Hepatocyte (in vitro differentiated cells): ENCODE results near the gene UNKL.

ENCODE experiments used
- CTCF ChIP-seq: fragments of 200-600 bp; sonication (generic); IDR thresholded peaks from 2 replicates; pipeline ENCODE4 v1.5.1; 2016; ENCODE audit warnings: antibody characterized with exemption, mild to moderate bottlenecking; ENCODE audit not compliant: poor library complexity
- EZH2 ChIP-seq: fragments of 200-600 bp; sonication (generic); IDR thresholded peaks from 2 replicates; pipeline ENCODE4 v1.6.1; 2016; ENCODE audit warnings: antibody characterized with exemption, mild to moderate bottlenecking, borderline replicate concordance

DNA sequence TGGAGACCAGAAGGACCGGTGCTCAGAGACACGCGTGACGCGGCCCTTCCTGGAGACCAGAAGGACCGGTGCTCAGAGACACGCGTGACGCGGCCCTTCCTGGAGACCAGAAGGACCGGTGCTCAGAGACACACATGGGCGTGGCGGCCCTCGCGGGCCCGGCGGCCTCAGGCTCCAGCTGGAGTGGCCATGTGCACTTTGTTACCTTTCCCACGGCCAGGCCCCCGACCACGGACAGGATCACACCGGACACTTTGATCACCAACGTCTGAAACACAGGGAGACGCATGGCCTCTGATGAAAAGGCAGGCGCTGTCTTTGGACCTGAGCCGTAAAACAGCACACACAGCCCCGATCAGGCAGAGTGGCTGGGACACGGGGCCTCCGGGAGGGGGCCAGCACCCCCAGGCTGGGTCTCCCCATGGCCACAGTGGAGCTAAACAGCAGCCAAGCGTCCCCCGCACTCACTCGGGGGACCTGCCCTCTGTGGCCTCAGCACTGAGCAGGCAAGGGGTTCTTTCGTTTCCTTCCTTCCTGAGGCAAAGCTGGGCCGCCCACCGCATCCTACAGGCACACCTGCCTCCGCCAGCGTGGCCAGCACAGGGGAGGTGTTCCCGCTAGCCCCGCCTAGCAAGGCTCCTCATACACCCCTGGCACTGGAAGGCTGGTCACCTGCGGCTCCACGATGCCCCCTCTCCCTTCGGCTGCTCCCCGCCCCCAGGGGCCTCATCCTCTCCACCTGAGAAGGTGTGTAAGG, 43.2 kb upstream of the UNKL start:
- TF ChIP-seq CTCF (no peak), EZH2 (no peak)
